Right hindlimb (tissue), 1 donor: ENCODE measurements around the gene CRIP2.

ENCODE experiments used
- DNase-seq: peaks from one replicate; pipeline ENCODE4 v3.0.0-alpha.2; 2018

The CRIP2 gene

GRCh38 chr14:105477660-105478397 is 3.2 kb downstream of the CRIP2 start:
- DNase-seq = peak; percentile 62

DNA sequence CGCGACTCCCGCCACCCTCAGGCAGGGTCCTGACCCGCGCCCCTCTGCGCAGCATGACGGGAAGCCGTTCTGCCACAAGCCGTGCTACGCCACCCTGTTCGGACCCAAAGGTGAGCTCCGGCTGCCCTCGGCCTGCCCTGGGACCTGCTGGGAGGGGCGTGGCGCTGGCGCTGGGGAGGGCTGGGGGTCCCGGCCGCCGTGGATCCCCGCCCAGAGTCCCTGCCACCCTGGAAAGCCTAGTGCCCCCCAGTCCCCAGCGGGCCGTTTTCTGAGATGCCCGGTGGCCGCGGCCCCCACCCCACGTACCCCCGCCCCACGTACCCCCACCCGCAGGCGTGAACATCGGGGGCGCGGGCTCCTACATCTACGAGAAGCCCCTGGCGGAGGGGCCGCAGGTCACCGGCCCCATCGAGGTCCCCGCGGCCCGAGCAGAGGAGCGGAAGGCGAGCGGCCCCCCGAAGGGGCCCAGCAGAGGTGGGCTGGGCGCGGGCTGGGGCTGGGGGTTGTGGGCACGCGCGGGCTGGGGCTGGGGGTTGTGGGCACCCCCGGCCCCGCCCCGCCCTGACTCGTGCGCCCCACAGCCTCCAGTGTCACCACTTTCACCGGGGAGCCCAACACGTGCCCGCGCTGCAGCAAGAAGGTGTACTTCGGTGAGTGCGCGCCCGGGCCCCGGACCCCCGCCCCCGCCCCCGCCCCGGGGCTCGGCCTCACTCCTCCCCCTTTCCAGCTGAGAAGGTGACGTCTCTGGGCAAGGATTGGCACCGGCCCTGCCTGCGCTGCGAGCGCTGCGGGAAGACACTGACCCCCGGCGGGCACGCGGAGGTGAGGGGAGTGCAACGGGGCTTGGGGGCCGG is 4.0 kb downstream of the CRIP2 start:
- DNase-seq = peak; percentile 38

- peak; percentile 35 for DNase-seq
These were observed 5.0 kb downstream of the CRIP2 start for GRCh38 chr14:105479431-105480158.

DNA sequence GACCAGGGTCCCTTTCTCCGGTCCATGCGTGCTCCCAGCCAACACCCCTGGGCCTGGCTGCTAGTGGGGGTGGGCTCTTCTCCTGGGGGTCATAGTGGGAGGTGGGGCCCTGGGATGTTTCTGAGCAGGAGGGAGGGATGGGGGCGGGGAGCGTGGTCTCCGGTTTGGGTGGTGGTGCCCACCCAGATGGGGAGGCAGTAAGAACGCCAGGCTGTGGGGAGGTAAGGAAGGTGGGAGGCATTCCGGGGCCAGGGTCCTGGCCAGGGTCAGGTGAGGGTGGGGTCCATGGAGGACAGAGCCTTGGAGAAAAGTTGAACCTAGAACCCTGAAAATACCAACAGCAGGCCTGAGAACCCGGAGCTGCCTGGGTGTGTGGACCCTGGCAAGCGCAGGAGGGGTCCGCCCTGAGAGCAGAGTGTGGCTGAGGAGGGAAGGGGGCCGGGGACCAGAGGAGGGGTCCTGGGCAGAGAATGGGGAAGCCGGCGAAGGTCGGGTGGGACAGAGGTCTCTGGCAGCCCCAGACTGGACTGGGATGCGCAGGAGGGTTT is 5.7 kb downstream of the CRIP2 start:
- peak; percentile 38 for DNase-seq

DNA sequence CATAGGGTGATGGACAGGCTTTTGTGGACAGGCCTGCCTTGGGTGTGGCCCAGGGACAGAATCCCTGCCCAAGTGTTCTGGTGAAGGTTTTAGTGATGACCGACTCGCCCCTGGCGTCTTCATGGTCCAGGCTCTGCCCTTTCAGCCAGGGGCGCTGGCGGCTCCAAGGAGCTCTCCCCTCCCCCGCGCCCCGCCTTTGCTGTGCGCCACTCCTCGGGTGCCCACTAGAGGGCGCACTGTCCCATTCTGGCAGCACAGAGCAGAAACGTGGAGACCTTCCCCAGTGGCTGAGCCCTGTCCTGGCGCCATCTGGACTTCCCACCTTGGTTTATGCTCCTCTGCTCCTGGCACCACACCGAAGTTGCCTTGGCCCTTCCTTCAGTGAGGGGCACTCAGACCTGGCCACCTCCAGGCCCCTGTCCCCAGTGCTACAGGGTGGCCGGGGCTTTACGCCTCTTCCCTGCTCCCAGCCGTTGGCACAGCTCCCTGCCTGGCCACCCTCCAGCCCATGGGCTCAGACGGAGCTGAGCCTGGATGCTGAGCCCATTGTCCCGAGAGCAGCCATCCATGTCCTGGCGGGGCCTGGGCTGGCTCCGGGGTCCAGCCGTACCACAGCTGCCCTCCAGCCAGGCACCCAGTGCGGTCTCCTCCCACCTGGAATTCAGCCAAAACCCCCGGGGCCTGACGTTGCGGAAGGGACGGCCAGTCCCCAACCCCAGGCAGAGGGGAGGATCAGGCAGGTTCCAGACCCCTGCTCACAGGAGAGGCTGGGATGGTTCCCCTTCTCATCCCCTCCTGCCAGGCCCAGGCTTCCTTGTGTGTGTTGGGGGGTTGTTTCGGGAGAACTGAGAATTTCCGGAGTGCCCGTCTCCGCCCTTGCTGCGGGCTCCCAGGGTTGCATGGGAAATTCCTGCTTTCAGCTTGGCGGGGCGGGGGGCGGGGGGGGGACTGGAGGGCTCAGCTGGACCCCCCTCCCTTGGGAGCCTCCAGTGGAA is 6.5 kb downstream of the CRIP2 start:
- peak; percentile 94 for DNase-seq

- peak; percentile 96 for DNase-seq
These were observed 7.4 kb downstream of the CRIP2 start for GRCh38 chr14:105481886-105482457.

GRCh38 chr14:105482486-105483110 is 8.0 kb downstream of the CRIP2 start:
- DNase-seq = no peak

- peak; percentile 46 for DNase-seq
These were observed 8.9 kb downstream of the CRIP2 start for GRCh38 chr14:105483300-105484068.

DNA sequence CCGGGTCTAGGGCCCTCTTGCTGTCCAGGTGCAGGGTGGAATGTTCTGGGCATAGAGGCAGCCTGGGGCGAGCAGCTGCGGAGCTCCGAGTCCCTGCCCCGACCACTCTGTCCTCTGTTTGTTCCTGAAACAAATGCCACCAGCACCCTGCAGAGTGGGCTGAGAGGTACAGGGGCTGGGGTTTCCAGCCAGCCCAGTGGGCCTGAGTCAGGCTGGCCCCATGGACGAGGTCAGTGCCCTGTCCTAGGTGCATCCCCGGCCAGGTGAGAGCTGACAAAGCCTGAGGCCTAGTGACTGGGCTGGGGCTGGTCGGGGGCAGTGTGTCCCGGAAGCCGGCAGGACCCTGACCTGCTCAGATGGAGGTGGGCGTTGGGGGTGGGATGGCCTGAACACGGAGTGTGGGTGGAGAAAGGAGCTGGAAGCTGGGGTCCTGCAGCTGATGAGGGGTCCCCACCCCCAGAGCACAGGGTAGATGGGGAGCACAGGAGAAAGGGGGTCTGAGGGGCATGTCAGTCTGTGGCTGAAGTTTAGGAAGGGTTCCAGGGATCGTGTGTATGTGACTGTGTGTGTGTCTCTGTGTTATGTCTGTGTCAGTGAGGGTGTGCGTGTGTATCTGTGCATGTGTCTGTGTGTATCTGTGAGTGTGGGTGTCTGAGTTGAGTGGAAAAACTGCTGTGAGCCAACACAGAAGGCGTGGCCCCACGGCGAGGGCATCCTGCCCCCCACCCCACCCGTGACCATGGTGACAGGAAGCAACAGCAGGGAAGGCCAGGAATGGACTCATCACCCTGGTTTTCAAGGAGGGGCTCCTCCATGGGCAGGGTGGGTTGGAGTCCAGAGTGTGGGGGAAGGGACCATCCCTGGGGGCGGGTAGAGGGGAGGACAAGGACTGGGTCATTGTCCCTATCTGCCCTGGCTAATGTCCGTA is 9.7 kb downstream of the CRIP2 start:
- DNase-seq = peak; percentile 75

GRCh38 chr14:105484997-105485393 is 10.4 kb downstream of the CRIP2 start:
- DNase-seq = no peak

DNA sequence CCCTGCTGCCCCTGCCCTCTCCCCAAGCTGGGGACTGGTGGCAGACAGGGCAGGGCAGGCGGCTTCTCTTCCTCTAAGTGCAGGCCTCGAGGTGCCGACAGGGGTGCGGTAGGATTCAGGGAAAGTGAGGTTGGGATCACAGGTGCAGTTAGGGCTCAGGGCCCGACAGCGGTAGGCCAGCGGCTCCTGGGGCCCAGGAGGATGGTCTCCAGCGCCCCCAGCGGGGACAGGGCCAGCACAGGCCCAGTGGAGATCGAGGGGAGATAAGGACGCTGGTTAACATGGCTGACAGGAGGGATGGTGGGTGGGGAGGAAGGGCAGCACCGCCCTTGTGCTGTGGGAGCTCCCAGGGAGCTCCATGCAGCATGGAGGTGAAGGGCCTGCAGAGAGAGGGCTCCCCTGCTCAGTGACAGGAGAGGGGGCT is 11.1 kb downstream of the CRIP2 start:
- DNase-seq = peak; percentile 48

DNA sequence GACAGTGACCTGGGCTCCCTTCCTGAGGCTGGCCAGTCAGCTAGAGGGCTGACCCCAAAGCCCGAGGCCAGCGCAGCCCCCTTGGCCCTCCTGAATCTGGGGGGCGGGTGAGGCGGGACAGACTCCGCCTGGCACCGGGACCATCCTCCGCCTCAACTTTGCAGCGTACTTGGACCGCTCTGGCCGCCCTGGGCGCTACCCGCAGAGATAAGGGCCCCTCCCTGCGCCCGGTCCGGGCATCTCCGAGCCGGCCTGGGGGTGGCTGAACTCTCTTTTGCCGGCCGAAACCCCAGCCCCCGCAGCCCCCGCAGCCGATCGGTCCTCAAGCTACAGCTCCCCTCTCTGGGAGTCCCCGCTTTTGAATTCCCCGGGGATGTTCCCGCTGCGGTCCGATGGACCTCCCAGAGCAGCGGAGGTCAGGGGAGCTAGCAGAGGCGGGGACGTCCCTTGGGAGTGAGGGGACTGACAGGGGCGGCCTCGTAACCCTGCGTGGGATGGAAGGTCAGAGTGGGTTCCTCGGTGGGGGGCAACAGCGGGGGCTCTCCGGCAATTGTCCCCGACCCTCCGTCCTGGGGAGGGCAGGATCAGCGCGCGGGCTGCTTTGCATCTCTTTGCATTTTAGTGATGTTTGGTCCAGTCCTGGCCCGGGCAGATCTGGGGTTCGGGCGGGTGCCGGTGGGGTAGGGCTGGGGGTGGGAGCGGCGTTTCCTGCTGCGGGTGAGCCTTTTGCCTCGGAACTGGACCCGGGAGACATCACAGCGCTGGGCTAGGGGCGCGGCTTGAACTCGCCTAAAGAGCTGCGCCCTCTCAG is 11.7 kb downstream of the CRIP2 start, which contains the start of gene CRIP1:
Gene CRIP1 (plus strand): TSS at position 724 of the 811 bp plus-strand sequence. CDS start 374 bp downstream, outside the sequence.
- DNase-seq = peak; percentile 52

GRCh38 chr14:105486974-105487448 is 12.4 kb downstream of the CRIP2 start:
- peak; percentile 73 for DNase-seq

- peak; percentile 56 for DNase-seq
These were observed 12.9 kb downstream of the CRIP2 start for GRCh38 chr14:105487449-105487985.

DNA sequence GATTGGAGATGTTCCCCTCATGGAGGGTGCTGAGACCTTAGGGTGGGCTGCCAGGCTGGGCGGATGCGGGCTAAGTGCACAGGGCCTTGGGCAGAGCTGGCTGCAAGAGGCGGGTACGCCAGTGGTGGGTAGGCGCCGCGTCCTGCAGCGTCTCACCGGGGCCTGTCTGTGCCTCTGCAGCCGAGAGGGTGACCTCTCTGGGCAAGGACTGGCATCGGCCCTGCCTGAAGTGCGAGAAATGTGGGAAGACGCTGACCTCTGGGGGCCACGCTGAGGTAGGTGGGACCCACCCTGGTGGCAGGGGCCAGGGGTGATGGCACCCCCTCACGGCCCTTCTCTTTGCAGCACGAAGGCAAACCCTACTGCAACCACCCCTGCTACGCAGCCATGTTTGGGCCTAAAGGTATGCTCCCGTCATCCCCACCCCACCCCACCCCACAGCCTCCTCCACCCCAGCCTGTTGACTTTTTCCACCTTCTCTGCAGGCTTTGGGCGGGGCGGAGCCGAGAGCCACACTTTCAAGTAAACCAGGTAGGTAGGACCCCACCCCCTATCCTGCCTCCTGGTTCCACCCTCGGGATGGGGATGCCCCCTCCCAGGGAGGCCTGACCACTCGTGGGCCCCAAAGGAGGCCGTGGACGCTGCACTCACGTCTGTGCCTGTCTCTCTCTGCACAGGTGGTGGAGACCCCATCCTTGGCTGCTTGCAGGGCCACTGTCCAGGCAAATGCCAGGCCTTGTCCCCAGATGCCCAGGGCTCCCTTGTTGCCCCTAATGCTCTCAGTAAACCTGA is 13.6 kb downstream of the CRIP2 start:
- peak; percentile 49 for DNase-seq

DNA sequence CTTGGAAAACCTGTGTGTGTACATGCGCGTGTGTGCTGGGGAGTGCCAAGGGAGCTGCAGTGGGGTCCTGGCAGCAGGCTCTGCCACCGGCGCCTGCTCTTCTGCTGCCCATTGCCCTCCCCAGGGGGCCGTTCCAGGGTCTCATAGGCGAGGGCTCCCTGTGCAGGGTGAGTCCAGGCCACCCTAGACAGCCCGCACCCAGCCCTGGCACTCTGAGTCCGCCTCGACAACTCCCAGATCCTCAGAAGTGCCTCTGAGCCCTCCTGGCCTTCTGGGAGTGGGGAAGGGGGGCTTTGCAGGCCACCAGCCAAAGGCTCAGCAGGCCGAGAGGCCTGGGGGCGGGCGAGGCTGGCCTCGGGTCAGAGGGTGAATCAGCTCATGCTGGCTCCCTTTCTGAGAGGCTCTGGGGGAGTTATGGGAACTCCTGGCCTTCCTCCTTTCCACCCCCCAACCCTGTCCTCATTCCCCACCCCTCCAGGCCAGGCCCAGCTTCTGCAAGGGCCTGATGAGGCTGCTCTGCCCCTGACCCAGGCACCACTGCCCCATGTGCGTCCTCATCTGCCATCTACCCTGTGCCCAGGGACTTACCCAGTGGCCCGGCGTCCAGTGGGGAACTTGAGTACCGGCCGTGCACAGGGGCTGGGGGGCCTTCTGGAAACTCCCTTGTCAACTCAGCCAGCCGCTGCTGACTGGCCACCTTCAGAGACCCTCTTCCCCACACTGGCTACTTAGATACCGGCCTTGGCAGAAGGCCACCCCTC is 14.3 kb downstream of the CRIP2 start:
- DNase-seq = no peak
